T-cell (primary cell): ENCODE data around the gene PRDM16. TPM values are rescaled to one million over a fixed set of nuclear protein-coding genes. Genes with fewer than 3 reads are reported as not detected.

ENCODE experiments used
- ATAC-seq, 4 experiments: fragments of 200-7000 bp in 3 of 4; fragments of 150-1000 bp in 1 of 4; cut with Tn5 transposase; replicated peaks in 1 of 4; 1 replicate in 3 of 4; 2 replicates in 1 of 4; pipeline ENCODE4 v1.10.0; 2021; ENCODE audit warnings: moderate library complexity in 3 of 4, mild to moderate bottlenecking in 2 of 4, moderate number of reproducible peaks in 1 of 4
- CTCF ChIA-PET, 2 donors: fragments of 300-600 bp; sonication (Branson Sonifier 250); formaldehyde crosslinking; loops; one replicate each; lab custom pipeline; 2022; ENCODE audit warnings: antibody characterized with exemption in 2 of 2; lab: Charles Lee
- POLR2A ChIA-PET, 2 donors: fragments of 300-600 bp; sonication (Branson Sonifier 250); formaldehyde crosslinking; loops; one replicate each; lab custom pipeline; 2022; ENCODE audit warnings: antibody characterized with exemption in 2 of 2; lab: Charles Lee
- DNase-seq, 35 experiments: peaks; one replicate each; pipeline versions ENCODE4 v3.0.0 to v3.0.0-alpha.2; 2013 to 2023
- H3K27ac ChIP-seq: one replicate; pipeline ENCODE4 v1.5.1; 2013; ENCODE audit warnings: low read length
- H3K27me3 ChIP-seq, 2 experiments: replicated peaks in 1 of 2; 1 replicate in 1 of 2; 2 replicates in 1 of 2; pipeline versions ENCODE4 v1.6.1 to v1.7.0; 2013; ENCODE audit warnings: low read length in 1 of 2, mixed read lengths in 1 of 2; ENCODE audit not compliant: control insufficient read depth in 2 of 2, insufficient read depth in 2 of 2; ENCODE audit errors: extremely low read depth in 1 of 2
- H3K36me3 ChIP-seq, 2 donors: 1 replicate in 1 of 2; 2 replicates in 1 of 2; pipeline versions ENCODE4 v1.6.1 to v1.7.0; 2013; ENCODE audit warnings: low read length in 1 of 2; ENCODE audit not compliant: control insufficient read depth in 2 of 2, insufficient read depth in 1 of 2; ENCODE audit errors: extremely low read depth in 1 of 2
- H3K4me1 ChIP-seq, 2 experiments: 1 replicate in 1 of 2; 2 replicates in 1 of 2; pipeline versions ENCODE4 v1.6.1 to v1.7.0; 2013; ENCODE audit warnings: low read length in 2 of 2, mixed read lengths in 1 of 2; ENCODE audit not compliant: insufficient read depth in 2 of 2, control insufficient read depth in 1 of 2; ENCODE audit errors: extremely low read depth in 1 of 2
- H3K4me3 ChIP-seq, 2 donors: 1 replicate in 1 of 2; 2 replicates in 1 of 2; pipeline versions ENCODE4 v1.5.1 to v1.7.0; 2013; ENCODE audit warnings: mild to moderate bottlenecking in 2 of 2, low read length in 1 of 2, moderate library complexity in 1 of 2; ENCODE audit not compliant: control insufficient read depth in 1 of 2; ENCODE audit errors: extremely low read depth in 1 of 2
- H3K9me3 ChIP-seq: 2 replicates; pipeline ENCODE4 v1.7.0; 2013
- H3K27ac Mint-ChIP-seq, 2 donors: one replicate each; pipeline ENCODE4 v1.8.0; 2020 to 2021; ENCODE audit warnings: mild to moderate bottlenecking in 2 of 2, mixed read lengths in 2 of 2
- H3K27me3 Mint-ChIP-seq, 2 donors: one replicate each; pipeline ENCODE4 v1.8.0; 2021 to 2022; ENCODE audit warnings: mixed read lengths in 2 of 2
- H3K36me3 Mint-ChIP-seq: one replicate; pipeline ENCODE4 v1.8.0; 2021; ENCODE audit warnings: mixed read lengths
- H3K4me1 Mint-ChIP-seq, 3 donors: one replicate each; pipeline ENCODE4 v1.8.0; 2020 to 2022; ENCODE audit warnings: mixed read lengths in 3 of 3, mild to moderate bottlenecking in 1 of 3
- H3K4me3 Mint-ChIP-seq, 3 donors: one replicate each; pipeline ENCODE4 v1.8.0; 2020 to 2022; ENCODE audit warnings: mild to moderate bottlenecking in 3 of 3, mixed read lengths in 3 of 3, moderate library complexity in 3 of 3
- H3K9me3 Mint-ChIP-seq, 3 donors: one replicate each; pipeline ENCODE4 v1.8.0; 2020 to 2022; ENCODE audit warnings: mixed read lengths in 3 of 3
- WGBS: methylation state at CpG from one replicate; pipeline ENCODE4 v1.1.5; 2013; ENCODE audit warnings: missing lambda C conversion rate; ENCODE audit not compliant: insufficient coverage; 5-methylcytosine and 5-hydroxymethylcytosine counted together
- total RNA-seq, 35 experiments: library from RNA in 6 of 35; stranded (reverse) in 6 of 35; fragments of 120-200 nt in 1 of 35; gene quantifications; one replicate each; pipeline versions ENCODE4 v1.2.1 to v1.2.4 and lab custom pipeline; 2013 to 2026

PRDM16 gene
- total RNA-seq, 5 donors from 2014 or later (not counting 1 experiment from before 2014, with no cell fraction given) = 0.15 to 0.70 (median 0.24) TPM; not detected in 1

DNA sequence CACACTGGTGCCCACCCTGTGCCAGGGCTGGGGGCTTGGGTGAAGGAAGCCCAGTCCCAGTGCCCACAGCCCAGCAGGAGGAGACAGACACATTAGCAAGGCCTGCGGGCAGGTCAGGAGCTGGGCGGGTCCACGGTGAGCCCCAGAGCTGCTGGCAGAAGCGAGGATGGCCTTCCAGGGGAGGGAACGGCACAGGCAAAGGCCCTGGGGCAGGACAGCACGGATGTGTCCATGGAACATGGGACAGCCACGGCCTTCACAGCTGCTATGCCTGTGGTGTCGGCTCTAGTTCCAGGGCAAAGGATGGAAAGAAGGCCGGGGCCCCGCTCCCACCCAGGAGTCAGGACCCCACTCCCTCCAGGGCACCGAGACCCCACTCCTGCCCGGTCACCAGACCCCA, 220.5 kb downstream of the PRDM16 start:
- 82% methylated on average over 12 of the region's 12 CpGs for WGBS
- Histone ChIP-seq H3K36me3 (no peaks in the 10 kb centered on the region), H3K9me3 (no peaks in the 10 kb centered on the region), H3K4me3 (no peak overlapping the region), H3K27ac (no peak overlapping the region), H3K4me1 (no peaks in the 10 kb centered on the region), H3K27me3 (peaks cover 0 to 21% of the 10 kb centered on the region in 2 experiments)
- ATAC-seq (no peak), DNase-seq (no peak)
- POLR2A ChIA-PET = no interaction called here
- no peaks in the 10 kb centered on the region for H3K4me1 Mint-ChIP-seq
- no peaks in the 10 kb centered on the region for H3K9me3 Mint-ChIP-seq
- H3K4me3 Mint-ChIP-seq = no peak overlapping the region
- H3K36me3 Mint-ChIP-seq = no peaks in the 10 kb centered on the region
- no peak overlapping the region for H3K27ac Mint-ChIP-seq
- peaks cover 3 to 4% of the 10 kb centered on the region in 2 donors for H3K27me3 Mint-ChIP-seq
- CTCF ChIA-PET = no interaction called here

DNA sequence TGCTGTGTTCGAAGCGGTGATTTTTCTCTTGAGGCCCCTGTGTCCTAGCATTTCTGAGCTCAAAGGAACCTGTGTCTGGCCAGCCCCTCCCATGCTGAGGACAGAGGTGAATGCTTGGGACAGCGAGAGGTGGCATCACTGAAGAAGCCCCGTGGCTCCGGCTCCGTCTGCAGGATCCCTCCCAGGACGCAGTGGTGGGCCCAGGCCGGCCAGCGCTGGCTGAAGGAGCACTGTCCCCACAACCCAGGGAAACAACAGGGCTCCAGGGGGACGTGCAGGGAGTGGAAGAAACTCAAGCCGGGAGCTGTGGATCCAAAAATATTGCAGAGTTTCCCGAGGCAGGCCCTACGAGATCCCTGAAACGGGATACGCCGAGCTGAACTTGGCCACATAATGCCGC, 221.4 kb downstream of the PRDM16 start:
- no peaks in the 10 kb centered on the region for H3K9me3 Mint-ChIP-seq
- POLR2A ChIA-PET = no interaction called here

DNA sequence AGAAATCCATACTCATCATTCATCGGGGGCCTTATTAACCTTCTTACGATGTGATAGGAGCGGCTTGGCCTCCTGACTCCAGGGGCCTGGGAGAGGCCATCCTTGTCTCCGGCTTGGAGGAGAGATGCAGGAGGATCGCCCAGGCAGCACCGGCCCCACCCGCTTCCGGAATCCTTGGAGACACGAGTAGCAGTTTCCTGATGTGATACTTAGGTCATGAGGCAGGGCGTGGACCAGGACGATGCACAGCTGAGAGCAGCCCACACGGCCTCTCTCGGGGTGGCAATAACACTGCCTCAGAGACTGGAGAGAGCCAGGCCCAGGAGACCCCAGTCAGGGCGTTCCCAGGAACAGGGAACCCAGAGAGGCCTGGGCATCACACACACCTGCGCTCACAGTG, 221.9 kb downstream of the PRDM16 start:
- POLR2A ChIA-PET = no interaction called here
- no peak overlapping the region for H3K4me3 Mint-ChIP-seq
- CTCF ChIA-PET = no interaction called here

More for the DNA sequence above, 221.4 kb downstream of the PRDM16 start:
- H3K27me3 ChIP-seq = peaks cover 0 to 16% of the 10 kb centered on the region in 2 experiments
- ATAC-seq (no peak), DNase-seq (no peak)
- Mint-ChIP-seq H3K36me3 (no peaks in the 10 kb centered on the region), H3K4me3 (no peak overlapping the region), H3K27ac (no peak overlapping the region), H3K27me3 (peaks cover 3 to 4% of the 10 kb centered on the region in 2 donors), H3K4me1 (no peaks in the 10 kb centered on the region)
- CTCF ChIA-PET = no interaction called here
- H3K4me3 ChIP-seq = no peak overlapping the region
- no peak overlapping the region for H3K27ac ChIP-seq
- H3K9me3 ChIP-seq = no peaks in the 10 kb centered on the region
- 82% methylated on average over 14 of the region's 17 CpGs for WGBS
- no peaks in the 10 kb centered on the region for H3K4me1 ChIP-seq
- no peaks in the 10 kb centered on the region for H3K36me3 ChIP-seq

DNA sequence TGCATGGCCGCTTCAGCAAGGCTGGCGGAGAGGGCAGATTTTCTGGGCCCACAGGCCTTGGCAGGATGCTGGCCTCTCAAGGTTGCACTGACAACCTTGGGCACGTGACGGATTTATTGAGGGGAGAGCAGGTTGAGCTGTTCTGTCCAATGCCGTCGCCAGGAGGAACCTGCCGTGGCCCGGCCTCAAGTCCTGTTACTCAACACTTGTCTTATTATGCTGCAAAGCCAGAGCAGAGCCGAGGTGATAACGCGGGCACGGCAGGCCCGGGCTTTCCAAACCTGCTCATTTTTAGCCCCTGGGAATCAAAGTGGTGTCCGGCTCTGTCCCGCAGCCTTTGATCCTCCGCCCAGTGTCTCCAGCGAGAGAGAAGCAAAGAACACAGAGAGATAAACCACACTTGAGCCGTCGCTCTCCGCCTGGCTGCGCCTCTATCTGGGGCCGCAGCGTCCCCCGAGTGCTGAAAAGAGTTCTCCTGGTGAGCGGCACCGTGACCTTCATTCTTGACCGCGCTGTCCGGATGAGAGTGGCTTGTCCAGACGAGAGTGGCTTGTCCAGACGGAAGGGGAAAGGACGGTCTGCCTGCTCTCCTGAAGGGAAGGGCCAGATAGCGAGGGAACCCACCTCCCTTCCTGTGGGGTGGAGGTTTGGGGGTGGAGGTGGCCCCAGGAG, 223.2 kb downstream of the PRDM16 start:
- DNase-seq (no peak), ATAC-seq (no peak)
- no peaks in the 10 kb centered on the region for H3K36me3 ChIP-seq
- Mint-ChIP-seq H3K27ac (no peak overlapping the region), H3K9me3 (no peaks in the 10 kb centered on the region), H3K27me3 (peaks cover 0 to 2% of the 10 kb centered on the region in 2 donors), H3K4me1 (no peaks in the 10 kb centered on the region), H3K4me3 (no peak overlapping the region), H3K36me3 (no peaks in the 10 kb centered on the region)
- whole genome bisulfite sequencing = 90% methylated on average over 31 of the region's 33 CpGs
- ChIA-PET POLR2A (interaction anchor here in 1 of 2 donors (0.5 kb wide), 1 partner anchor 9 kb away, joined by 5 read pairs; no protein-coding TSS in a partner anchor), CTCF (no interaction called here)
- peaks cover 0 to 19% of the 10 kb centered on the region in 2 experiments for H3K27me3 ChIP-seq
- H3K4me1 ChIP-seq = no peaks in the 10 kb centered on the region
- H3K9me3 ChIP-seq = no peaks in the 10 kb centered on the region
- no peak overlapping the region for H3K27ac ChIP-seq
- no peak overlapping the region for H3K4me3 ChIP-seq

More for the DNA sequence above, 221.9 kb downstream of the PRDM16 start:
- Mint-ChIP-seq H3K36me3 (no peaks in the 10 kb centered on the region), H3K9me3 (no peaks in the 10 kb centered on the region), H3K4me1 (no peaks in the 10 kb centered on the region), H3K27ac (no peak overlapping the region), H3K27me3 (peaks cover 2% of the 10 kb centered on the region in 2 donors)
- no peaks in the 10 kb centered on the region for H3K36me3 ChIP-seq
- no peak overlapping the region for H3K27ac ChIP-seq
- 83% methylated on average over 12 of the region's 15 CpGs for WGBS
- H3K27me3 ChIP-seq = peaks cover 0 to 16% of the 10 kb centered on the region in 2 experiments
- DNase-seq (no peak), ATAC-seq (no peak)
- H3K4me1 ChIP-seq = no peaks in the 10 kb centered on the region
- no peaks in the 10 kb centered on the region for H3K9me3 ChIP-seq
- no peak overlapping the region for H3K4me3 ChIP-seq

DNA sequence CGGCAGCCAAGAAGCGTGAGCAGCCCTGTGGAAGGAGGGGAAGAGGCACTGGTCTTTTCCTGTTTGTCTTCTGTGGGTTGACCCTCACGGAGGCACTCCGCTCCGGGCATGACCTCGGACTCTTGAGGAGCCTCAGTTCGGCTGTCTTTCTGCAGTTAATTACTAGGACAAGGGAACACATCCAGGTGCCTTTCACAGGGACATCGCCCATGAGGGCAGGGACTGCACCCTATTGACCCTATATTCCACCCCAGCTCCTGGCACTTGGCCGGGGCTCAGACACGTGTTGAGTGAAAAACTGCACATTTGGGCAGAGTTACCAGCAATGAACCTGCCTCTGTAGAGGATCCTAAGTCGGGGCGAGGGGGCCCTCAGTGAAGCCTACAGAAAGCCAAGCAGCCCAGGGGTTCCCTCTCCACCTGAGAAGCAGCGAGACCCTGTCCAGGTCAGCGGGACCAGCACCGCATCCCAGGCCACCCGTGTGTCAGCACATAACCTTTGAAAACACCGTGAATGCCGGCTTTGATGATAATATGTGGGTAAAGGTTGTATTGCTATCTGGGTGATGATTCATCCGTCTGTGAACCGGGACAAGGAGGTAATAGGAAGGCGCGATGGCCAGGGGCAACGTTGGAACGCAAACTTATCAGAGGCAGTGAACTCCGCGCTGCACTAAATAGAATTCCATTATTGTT, 224.0 kb downstream of the PRDM16 start:
- Mint-ChIP-seq H3K36me3 (no peaks in the 10 kb centered on the region), H3K4me3 (no peak overlapping the region), H3K27ac (no peak overlapping the region), H3K9me3 (no peaks in the 10 kb centered on the region), H3K4me1 (no peaks in the 10 kb centered on the region), H3K27me3 (peaks cover 0 to 2% of the 10 kb centered on the region in 2 donors)
- Histone ChIP-seq H3K9me3 (no peaks in the 10 kb centered on the region), H3K27me3 (peaks cover 0 to 19% of the 10 kb centered on the region in 2 experiments), H3K27ac (no peak overlapping the region), H3K4me1 (no peaks in the 10 kb centered on the region), H3K4me3 (no peak overlapping the region), H3K36me3 (no peaks in the 10 kb centered on the region)
- 89% methylated on average over 15 of the region's 26 CpGs for WGBS
- no peak for ATAC-seq
- no peak for DNase-seq
- CTCF ChIA-PET = interaction anchor here in 1 of 2 donors (0.5 kb wide), 1 partner anchor 371 kb away, joined by 4 read pairs; no protein-coding TSS in a partner anchor
- POLR2A ChIA-PET = no interaction called here

DNA sequence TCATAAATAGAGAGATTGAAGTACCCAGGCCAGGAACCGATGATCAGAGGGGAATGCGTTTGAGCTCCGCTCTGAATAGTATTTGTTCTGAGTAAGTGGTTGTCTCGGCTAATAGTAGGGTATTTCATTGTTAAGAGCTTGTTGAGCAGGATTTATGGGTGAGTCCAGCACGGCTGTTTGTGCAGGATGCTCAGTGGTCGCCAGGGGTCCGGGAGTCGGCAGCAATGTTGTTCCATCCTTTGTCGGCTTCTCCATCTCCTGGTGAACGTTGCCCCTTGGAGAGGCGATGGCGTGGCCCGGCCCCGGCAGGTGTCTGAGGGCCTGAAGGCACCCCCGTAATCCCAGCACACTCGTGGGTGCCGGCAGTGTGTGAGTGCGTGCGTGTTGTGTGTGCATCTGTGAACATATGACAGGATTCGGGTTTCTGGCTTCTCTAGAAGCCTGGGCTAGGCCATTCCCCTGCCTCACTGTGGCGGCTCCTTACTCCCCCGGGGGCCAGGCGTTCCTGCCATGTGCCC, 224.6 kb downstream of the PRDM16 start:
- DNase-seq = no peak
- no peak overlapping the region for H3K27ac Mint-ChIP-seq
- CTCF ChIA-PET = interaction anchor here in 1 of 2 donors (0.5 kb wide), 1 partner anchor 371 kb away, joined by 4 read pairs; no protein-coding TSS in a partner anchor

More for the DNA sequence above, 224.6 kb downstream of the PRDM16 start:
- Mint-ChIP-seq H3K27me3 (peaks cover 0 to 2% of the 10 kb centered on the region in 2 donors), H3K4me3 (no peak overlapping the region), H3K36me3 (no peaks in the 10 kb centered on the region), H3K9me3 (no peaks in the 10 kb centered on the region), H3K4me1 (no peaks in the 10 kb centered on the region)
- POLR2A ChIA-PET = no interaction called here
- Histone ChIP-seq H3K27me3 (peaks cover 0 to 15% of the 10 kb centered on the region in 2 experiments), H3K27ac (no peak overlapping the region), H3K9me3 (no peaks in the 10 kb centered on the region), H3K4me3 (no peak overlapping the region), H3K4me1 (no peaks in the 10 kb centered on the region), H3K36me3 (no peaks in the 10 kb centered on the region)
- WGBS = 84% methylated on average over 21 of the region's 23 CpGs
- ATAC-seq = no peak
